ENCODE results near the gene RPL18A. TPM values are rescaled to one million over a fixed set of nuclear protein-coding genes. Genes with fewer than 3 reads are reported as not detected.

The RPL18A gene
- total RNA-seq, 1 donor from 2014 or later: 2,842 TPM

- H3K4me1 Mint-ChIP-seq (ENCODE audit: low read depth): peaks cover 9% of the 10 kb centered on the region
- no peaks in the 10 kb centered on the region for H3K27me3 Mint-ChIP-seq (ENCODE audit: low read depth)
- no peak for DNase-seq (ENCODE audit: low spot score)
- H3K9me3 Mint-ChIP-seq: no peaks in the 10 kb centered on the region
- H3K36me3 Mint-ChIP-seq (ENCODE audit: low read depth): peaks cover 50% of the 10 kb centered on the region
- intact Hi-C loops (cut with micrococcal nuclease): no loop called here
- H3K27ac Mint-ChIP-seq: peak overlapping the region; percentile 42
- H3K4me3 Mint-ChIP-seq (ENCODE audit: low read depth): no peak overlapping the region
These were observed 5.9 kb downstream of the RPL18A start for GRCh38 chr19:17865364-17866311.

DNA sequence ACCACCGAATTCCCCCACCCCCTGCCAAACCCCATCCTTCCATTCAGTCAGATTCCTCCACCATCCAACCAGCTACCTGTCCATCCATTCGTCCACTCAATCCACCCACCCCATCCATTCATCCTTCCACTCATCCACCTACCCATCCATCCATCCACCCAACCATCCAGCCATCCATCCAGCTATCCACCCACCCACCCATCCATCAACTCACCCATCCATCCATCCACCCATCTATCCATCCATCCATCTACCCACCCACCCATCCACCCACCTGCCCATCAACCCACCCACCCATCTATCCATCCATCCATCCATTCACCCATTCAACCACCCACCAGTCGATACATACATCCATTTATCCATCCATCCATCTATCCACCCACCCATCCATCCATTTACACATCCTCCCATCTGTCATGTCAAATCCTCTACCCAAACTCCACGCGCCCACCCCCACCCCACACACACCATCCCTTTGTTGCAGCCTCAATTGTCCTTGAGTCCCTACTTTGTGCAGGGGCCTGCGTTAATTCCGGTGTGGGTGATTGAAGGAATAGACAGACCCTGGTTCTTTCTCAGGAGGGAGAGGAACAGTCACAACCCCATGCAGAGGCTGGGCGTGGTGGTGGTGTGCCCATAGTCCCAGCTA lies 6.7 kb downstream of the RPL18A start:
- peaks cover 42% of the 10 kb centered on the region for H3K36me3 Mint-ChIP-seq (ENCODE audit: low read depth)
- H3K4me1 Mint-ChIP-seq (ENCODE audit: low read depth): peaks cover 3% of the 10 kb centered on the region
- H3K9me3 Mint-ChIP-seq: no peaks in the 10 kb centered on the region
- no peak overlapping the region for H3K4me3 Mint-ChIP-seq (ENCODE audit: low read depth)
- no peak overlapping the region for H3K27ac Mint-ChIP-seq
- H3K27me3 Mint-ChIP-seq (ENCODE audit: low read depth): no peaks in the 10 kb centered on the region
- no peak for DNase-seq (ENCODE audit: low spot score)
- intact Hi-C loops (cut with micrococcal nuclease): no loop called here

DNA sequence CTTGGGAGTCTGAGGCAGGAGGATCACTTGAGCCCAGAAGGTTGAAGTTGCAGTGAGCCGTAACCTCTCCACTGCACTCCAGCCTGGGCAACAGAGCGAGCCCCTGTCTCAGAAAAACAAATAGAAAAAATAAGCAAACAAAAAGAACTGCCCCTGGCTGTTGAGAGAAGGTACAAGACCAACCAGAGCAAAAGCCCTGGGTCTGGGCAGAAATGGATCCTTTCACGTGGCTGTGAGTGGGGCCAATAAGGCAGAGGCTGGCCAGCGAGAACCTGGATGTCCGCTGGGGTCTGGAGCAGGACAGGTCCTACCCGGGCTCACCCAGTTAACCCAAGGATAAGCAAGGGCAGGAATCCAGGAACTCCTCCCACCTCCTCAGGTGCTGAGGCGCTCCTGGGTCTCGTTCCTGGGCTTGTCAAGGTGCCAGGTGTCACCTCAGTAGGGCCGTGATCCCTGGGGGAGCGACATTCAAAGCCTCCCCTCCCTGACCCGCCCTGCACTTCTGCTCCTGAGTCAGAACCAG lies 7.3 kb downstream of the RPL18A start:
- Mint-ChIP-seq H3K9me3 (no peaks in the 10 kb centered on the region), H3K27me3 (ENCODE audit: low read depth) (no peaks in the 10 kb centered on the region), H3K36me3 (ENCODE audit: low read depth) (peaks cover 36% of the 10 kb centered on the region), H3K4me1 (ENCODE audit: low read depth) (peaks cover 2% of the 10 kb centered on the region), H3K27ac (no peak overlapping the region), H3K4me3 (ENCODE audit: low read depth) (no peak overlapping the region)
- DNase-seq (ENCODE audit: low spot score): no peak
- intact Hi-C loops (cut with micrococcal nuclease): no loop called here

GRCh38 chr19:17868669-17869068 lies 9.0 kb downstream of the RPL18A start:
- H3K27me3 Mint-ChIP-seq (ENCODE audit: low read depth): no peaks in the 10 kb centered on the region
- peaks cover 22% of the 10 kb centered on the region for H3K36me3 Mint-ChIP-seq (ENCODE audit: low read depth)
- no peak overlapping the region for H3K27ac Mint-ChIP-seq
- intact Hi-C loops (cut with micrococcal nuclease): no loop called here
- H3K9me3 Mint-ChIP-seq: no peaks in the 10 kb centered on the region
- no peak overlapping the region for H3K4me3 Mint-ChIP-seq (ENCODE audit: low read depth)
- H3K4me1 Mint-ChIP-seq (ENCODE audit: low read depth): peaks cover 2% of the 10 kb centered on the region
- DNase-seq (ENCODE audit: low spot score): no peak

DNA sequence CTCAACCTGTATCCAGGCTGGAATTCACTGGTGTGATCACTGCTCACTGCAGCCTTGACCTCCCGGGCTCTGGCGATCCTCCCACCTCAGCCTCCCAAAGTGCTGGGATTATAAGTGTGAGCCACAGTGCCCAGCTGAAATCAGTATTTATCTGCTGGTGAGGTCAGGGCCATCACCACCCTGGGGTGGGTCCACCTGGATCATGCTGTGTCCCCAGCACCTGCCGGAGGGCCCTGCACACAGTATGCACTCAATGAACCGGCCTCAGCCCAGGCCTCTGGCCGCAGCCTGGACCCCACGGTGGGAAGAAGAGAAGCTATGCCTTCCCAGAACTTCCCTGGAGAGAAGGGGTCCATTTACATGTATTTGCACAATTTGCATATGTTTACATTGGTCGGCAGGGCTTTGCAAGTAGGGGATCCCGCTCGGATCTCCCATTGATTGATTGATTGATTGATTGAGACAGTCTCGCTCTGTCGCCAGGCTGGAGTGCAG lies 9.5 kb downstream of the RPL18A start:
- H3K9me3 Mint-ChIP-seq: no peaks in the 10 kb centered on the region
- H3K36me3 Mint-ChIP-seq (ENCODE audit: low read depth): peaks cover 17% of the 10 kb centered on the region
- peaks cover 2% of the 10 kb centered on the region for H3K4me1 Mint-ChIP-seq (ENCODE audit: low read depth)
- H3K27me3 Mint-ChIP-seq (ENCODE audit: low read depth): no peaks in the 10 kb centered on the region
- intact Hi-C loops (cut with micrococcal nuclease): no loop called here
- H3K27ac Mint-ChIP-seq: no peak overlapping the region
- DNase-seq (ENCODE audit: low spot score): no peak
- H3K4me3 Mint-ChIP-seq (ENCODE audit: low read depth): no peak overlapping the region

- H3K27me3 Mint-ChIP-seq (ENCODE audit: low read depth): peaks cover 2% of the 10 kb centered on the region
- DNase-seq (ENCODE audit: low spot score): no peak
- peak overlapping the region; percentile 81 for H3K4me3 Mint-ChIP-seq (ENCODE audit: low read depth)
- intact Hi-C loops (cut with micrococcal nuclease): loop anchor here (5.0 kb wide), 1 partner anchor 126 kb away; no protein-coding TSS in a partner anchor
- peaks cover 2% of the 10 kb centered on the region for H3K4me1 Mint-ChIP-seq (ENCODE audit: low read depth)
- H3K36me3 Mint-ChIP-seq (ENCODE audit: low read depth): peaks cover 3% of the 10 kb centered on the region
- no peak overlapping the region for H3K27ac Mint-ChIP-seq
- no peaks in the 10 kb centered on the region for H3K9me3 Mint-ChIP-seq
These were observed 11.5 kb downstream of the RPL18A start for GRCh38 chr19:17871032-17871877.

- no peak within 1 kb of the TSS for H3K27ac Mint-ChIP-seq
- intact Hi-C loops (cut with micrococcal nuclease): loop anchor here (2.0 to 5.0 kb wide), 2 partner anchors 61 to 125 kb away; partner anchors contain the start of gene CCDC124
- peaks cover 2% of the 10 kb centered on the region for H3K27me3 Mint-ChIP-seq (ENCODE audit: low read depth)
- H3K36me3 Mint-ChIP-seq (ENCODE audit: low read depth): no peaks in the 10 kb centered on the region
- H3K9me3 Mint-ChIP-seq: no peaks in the 10 kb centered on the region
- H3K4me3 Mint-ChIP-seq (ENCODE audit: low read depth): peak within 1 kb of the TSS; percentile 81
- peaks cover 2% of the 10 kb centered on the region for H3K4me1 Mint-ChIP-seq (ENCODE audit: low read depth)
- DNase-seq (ENCODE audit: low spot score): no peak
These were observed 12.2 kb downstream of the RPL18A start, which contains the start of gene SLC5A5 for GRCh38 chr19:17871878-17872250. Gene SLC5A5 (plus strand): TSS chr19:17871945. CDS start chr19:17872320, 375 bp downstream.

DNA sequence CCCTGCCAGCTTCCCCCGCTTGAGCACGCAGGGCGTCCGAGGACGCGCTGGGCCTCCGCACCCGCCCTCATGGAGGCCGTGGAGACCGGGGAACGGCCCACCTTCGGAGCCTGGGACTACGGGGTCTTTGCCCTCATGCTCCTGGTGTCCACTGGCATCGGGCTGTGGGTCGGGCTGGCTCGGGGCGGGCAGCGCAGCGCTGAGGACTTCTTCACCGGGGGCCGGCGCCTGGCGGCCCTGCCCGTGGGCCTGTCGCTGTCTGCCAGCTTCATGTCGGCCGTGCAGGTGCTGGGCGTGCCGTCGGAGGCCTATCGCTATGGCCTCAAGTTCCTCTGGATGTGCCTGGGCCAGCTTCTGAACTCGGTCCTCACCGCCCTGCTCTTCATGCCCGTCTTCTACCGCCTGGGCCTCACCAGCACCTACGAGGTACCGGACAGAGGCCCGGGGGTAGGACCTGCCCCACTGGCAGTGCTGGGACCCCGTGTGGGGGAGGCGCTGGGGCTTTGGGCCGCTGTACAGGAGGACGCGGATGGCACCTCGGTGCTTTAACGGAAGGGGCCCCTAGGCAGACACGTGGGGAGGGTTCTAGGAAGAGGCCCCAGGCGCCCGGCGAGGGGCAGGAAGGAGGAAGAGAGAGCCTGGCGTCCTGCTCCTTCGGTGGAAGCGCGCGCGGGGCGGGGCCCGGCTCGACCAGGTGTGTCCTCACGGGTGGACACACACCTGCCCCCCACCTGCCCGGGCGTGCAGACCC lies 12.7 kb downstream of the RPL18A start:
- Mint-ChIP-seq H3K36me3 (ENCODE audit: low read depth) (no peaks in the 10 kb centered on the region), H3K4me3 (ENCODE audit: low read depth) (peak overlapping the region; percentile 81), H3K4me1 (ENCODE audit: low read depth) (peaks cover 2% of the 10 kb centered on the region), H3K9me3 (no peaks in the 10 kb centered on the region), H3K27ac (no peak overlapping the region), H3K27me3 (ENCODE audit: low read depth) (peaks cover 2% of the 10 kb centered on the region)
- DNase-seq (ENCODE audit: low spot score): no peak
- intact Hi-C loops (cut with micrococcal nuclease): loop anchor here (2.0 to 5.0 kb wide), 2 partner anchors 60 to 125 kb away; partner anchors contain the start of gene CCDC124

DNA sequence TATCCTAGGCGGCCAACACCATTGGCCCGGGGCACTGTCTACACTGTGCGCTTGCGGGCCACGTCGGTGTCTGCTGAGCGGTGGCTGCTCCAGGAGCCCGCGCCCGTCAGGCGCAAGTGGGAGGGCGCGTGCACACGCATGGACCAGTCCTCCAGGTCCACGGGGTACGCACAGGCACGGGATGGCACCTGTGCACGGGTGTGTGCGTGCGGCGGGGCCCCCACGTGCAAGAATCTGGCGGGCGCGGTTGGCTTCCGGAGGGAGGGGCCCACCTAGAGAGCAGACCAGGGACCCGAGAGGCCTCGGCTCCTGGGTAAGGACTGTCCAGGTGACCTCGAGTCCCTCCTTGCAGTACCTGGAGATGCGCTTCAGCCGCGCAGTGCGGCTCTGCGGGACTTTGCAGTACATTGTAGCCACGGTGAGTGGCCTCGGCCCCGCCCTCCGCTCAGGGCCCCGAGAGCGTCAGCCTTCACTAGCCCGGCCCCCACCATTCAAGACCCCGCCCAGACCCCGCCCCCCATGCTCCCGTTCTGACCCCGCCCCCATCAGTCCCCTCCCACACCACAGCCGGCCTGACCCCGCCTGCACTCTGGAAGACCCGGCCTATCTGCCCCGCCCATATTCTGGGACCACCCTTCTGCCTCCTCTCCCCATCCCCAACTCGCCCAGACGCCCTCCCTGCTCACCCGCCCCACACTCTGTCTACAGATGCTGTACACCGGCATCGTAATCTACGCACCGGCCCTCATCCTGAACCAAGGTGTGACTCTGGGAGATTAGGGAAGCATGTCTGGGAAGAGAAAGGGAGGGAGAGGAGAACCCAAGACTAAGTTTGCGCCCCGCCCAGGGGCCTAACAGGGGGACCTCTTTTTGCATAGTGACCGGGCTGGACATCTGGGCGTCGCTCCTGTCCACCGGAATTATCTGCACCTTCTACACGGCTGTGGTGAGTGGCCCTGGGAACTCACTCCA lies 14.4 kb downstream of the RPL18A start:
- Mint-ChIP-seq H3K4me3 (ENCODE audit: low read depth) (peak overlapping the region; percentile 57), H3K27ac (peak overlapping the region; percentile 38), H3K4me1 (ENCODE audit: low read depth) (peaks cover 2% of the 10 kb centered on the region), H3K36me3 (ENCODE audit: low read depth) (no peaks in the 10 kb centered on the region), H3K9me3 (no peaks in the 10 kb centered on the region), H3K27me3 (ENCODE audit: low read depth) (peaks cover 2% of the 10 kb centered on the region)
- DNase-seq (ENCODE audit: low spot score): peak; percentile 56
- intact Hi-C loops (cut with micrococcal nuclease): loop anchor here (1.0 to 5.0 kb wide), 3 partner anchors 15 to 123 kb away; partner anchors contain the start of genes CCDC124 and RPL18A

- no peaks in the 10 kb centered on the region for H3K36me3 Mint-ChIP-seq (ENCODE audit: low read depth)
- peaks cover 2% of the 10 kb centered on the region for H3K4me1 Mint-ChIP-seq (ENCODE audit: low read depth)
- no peak overlapping the region for H3K27ac Mint-ChIP-seq
- intact Hi-C loops (cut with micrococcal nuclease): loop anchor here (1.0 to 5.0 kb wide), 2 partner anchors 15 to 123 kb away; partner anchors contain the start of gene RPL18A
- no peaks in the 10 kb centered on the region for H3K9me3 Mint-ChIP-seq
- H3K4me3 Mint-ChIP-seq (ENCODE audit: low read depth): peak overlapping the region; percentile 45
- DNase-seq (ENCODE audit: low spot score): no peak
- peaks cover 2% of the 10 kb centered on the region for H3K27me3 Mint-ChIP-seq (ENCODE audit: low read depth)
These were observed 15.0 kb downstream of the RPL18A start for GRCh38 chr19:17874758-17875135.

- Mint-ChIP-seq H3K36me3 (ENCODE audit: low read depth) (no peaks in the 10 kb centered on the region), H3K27me3 (ENCODE audit: low read depth) (peaks cover 2% of the 10 kb centered on the region), H3K9me3 (no peaks in the 10 kb centered on the region), H3K27ac (no peak overlapping the region), H3K4me3 (ENCODE audit: low read depth) (no peak overlapping the region), H3K4me1 (ENCODE audit: low read depth) (no peaks in the 10 kb centered on the region)
- no peak for DNase-seq (ENCODE audit: low spot score)
- intact Hi-C loops (cut with micrococcal nuclease): no loop called here
These were observed 18.0 kb downstream of the RPL18A start for GRCh38 chr19:17877696-17878095.

Measured in activated T-helper 2 cell treated with anti-CD3 and anti-CD28 coated beads, Interferon-gamma antibody, Interleukin-2, Interleukin-4, amounts not matched to agents 10 μg/mL and 5 μg/mL and 100 μg/mL, durations not matched to agents 14 hours and 24 hours and 36 hours (primary cell).